Glomerular endothelial cell (primary cell): ENCODE results near the gene ATP5PD. TPM values are rescaled to one million over a fixed set of nuclear protein-coding genes. Genes with fewer than 3 reads are reported as not detected.
A peak's percentile ranks its signal among the peaks of the same experiment; 100 is the strongest.
"Not testable (repeated sequence)": the region's sequence is repeated elsewhere in the genome, so short reads cannot be mapped to it uniquely, and the experiment has no call there.

Experiments used
- DNase-seq: peaks from one replicate; pipeline ENCODE4 v3.0.0-alpha.2; 2011; ENCODE audit warnings: low read depth, low spot score; ENCODE audit errors: extremely low read depth
- total RNA-seq: library from RNA; depleted of rRNA; stranded (reverse); fragments of >200 nt; gene quantifications from 2 replicates; pipeline ENCODE4 v1.2.3, GENCODE V29; 2015

ATP5PD gene
- total RNA-seq, 1 donor from 2014 or later = 228 TPM

- DNase-seq = no peak
Observed at GRCh38 chr17:75059369-75060345, 12.9 kb upstream of the ATP5PD start.

GRCh38 chr17:75051941-75052340 is 5.2 kb upstream of the ATP5PD start:
- no peak for DNase-seq

- DNase-seq = no peak
Observed at GRCh38 chr17:75049706-75050105, 2.9 kb upstream of the ATP5PD start.

- no peak for DNase-seq
Observed at GRCh38 chr17:75049057-75049456, 2.3 kb upstream of the ATP5PD start.

- no peak for DNase-seq
Observed at GRCh38 chr17:75048249-75048878, 1.6 kb upstream of the ATP5PD start.

GRCh38 chr17:75047398-75048098 is 779 bp upstream of the ATP5PD start:
- no peak for DNase-seq

- not testable (repeated sequence) for DNase-seq
Observed at GRCh38 chr17:75045946-75046406, 793 bp downstream of the ATP5PD start.

GRCh38 chr17:75044716-75045115 is 2.1 kb downstream of the ATP5PD start:
- no peak for DNase-seq

GRCh38 chr17:75043789-75044188 is 3.0 kb downstream of the ATP5PD start:
- not testable (repeated sequence) for DNase-seq

GRCh38 chr17:75041656-75042280 is 5.0 kb downstream of the ATP5PD start:
- DNase-seq = no peak

GRCh38 chr17:75039238-75039637 is 7.5 kb downstream of the ATP5PD start:
- no peak for DNase-seq

- no peak for DNase-seq
Observed at GRCh38 chr17:75036643-75037268, 10.0 kb downstream of the ATP5PD start.

- peak; percentile 50 for DNase-seq
Observed at GRCh38 chr17:75034236-75034908, 12.4 kb downstream of the ATP5PD start.

- peak; percentile 78 for DNase-seq
Observed at GRCh38 chr17:75033346-75034235, 13.2 kb downstream of the ATP5PD start.

GRCh38 chr17:75032720-75033280 is 14.0 kb downstream of the ATP5PD start:
- no peak for DNase-seq

GRCh38 chr17:75031972-75032719 is 14.6 kb downstream of the ATP5PD start:
- DNase-seq = no peak

- no peak for DNase-seq
Observed at GRCh38 chr17:75030161-75030560, 16.6 kb downstream of the ATP5PD start.

GRCh38 chr17:75026650-75027049 is 20.1 kb downstream of the ATP5PD start:
- DNase-seq = not testable (repeated sequence)
